HG03045 (cell line): Measurements from ENCODE around the gene C10orf62.

Experiments used
- ATAC-seq: cut with Tn5 transposase; IDR thresholded peaks from one replicate; pipeline ENCODE4 v1.9.1; 2021; ENCODE audit warnings: mild to moderate bottlenecking, moderate library complexity; ENCODE audit not compliant: unreplicated experiment

Gene C10orf62

GRCh38 chr10:97584060-97584797 lies 5.3 kb upstream of the C10orf62 start, which contains the start of gene HOGA1:
TSS of gene HOGA1 (plus strand) at chr10:97584389. CDS start at chr10:97584704, 315 bp downstream.
- no peak for ATAC-seq

- ATAC-seq = no peak
Observed at GRCh38 chr10:97584798-97585438, 4.6 kb upstream of the C10orf62 start.

DNA sequence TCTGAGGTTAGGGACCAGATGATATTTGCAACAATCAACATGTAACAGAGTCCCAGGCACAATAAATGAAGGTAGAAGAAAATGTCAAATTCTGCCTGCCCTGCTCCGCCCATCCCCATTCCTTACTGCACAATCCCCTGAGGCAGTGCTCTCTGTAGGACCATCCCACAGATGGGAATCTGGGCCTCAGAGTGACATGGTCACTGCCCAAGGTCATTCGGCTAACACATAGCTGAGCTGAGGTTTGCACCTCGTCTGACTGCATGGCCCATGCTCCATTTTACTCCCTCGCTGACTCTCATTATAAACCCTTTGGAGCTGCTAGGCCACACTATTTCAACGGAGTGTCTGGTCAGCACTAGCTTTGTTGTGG lies 4.1 kb upstream of the C10orf62 start:
- ATAC-seq = no peak

DNA sequence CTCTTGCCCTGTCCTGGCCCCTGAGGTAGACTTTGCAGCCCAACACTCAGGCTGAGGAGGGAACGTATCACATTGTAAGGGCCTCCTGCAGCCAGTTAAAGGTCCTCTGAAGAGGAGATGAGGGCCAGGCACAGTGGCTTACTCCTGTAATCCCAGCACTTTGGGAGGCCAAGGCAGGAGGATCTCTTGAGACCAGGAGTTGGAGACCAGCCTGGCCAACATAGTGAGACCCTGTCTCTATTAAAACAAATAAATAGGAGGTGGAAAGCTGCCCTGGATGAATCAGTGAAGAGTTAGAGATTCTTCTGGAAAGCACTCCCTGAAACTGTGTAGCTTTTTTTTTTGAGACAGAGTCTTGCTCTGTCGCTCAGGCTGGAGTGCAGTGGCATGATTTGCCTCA lies 2.3 kb upstream of the C10orf62 start:
- ATAC-seq = no peak

GRCh38 chr10:97590082-97590747 lies 694 bp downstream of the C10orf62 start:
- ATAC-seq = no peak

GRCh38 chr10:97590748-97591495 lies 1.4 kb downstream of the C10orf62 start:
- no peak for ATAC-seq

GRCh38 chr10:97593421-97593820 lies 3.9 kb downstream of the C10orf62 start:
- no peak for ATAC-seq

GRCh38 chr10:97596101-97597082 lies 6.9 kb downstream of the C10orf62 start:
- no peak for ATAC-seq

- no peak for ATAC-seq
Observed at GRCh38 chr10:97597778-97598177, 8.3 kb downstream of the C10orf62 start.

DNA sequence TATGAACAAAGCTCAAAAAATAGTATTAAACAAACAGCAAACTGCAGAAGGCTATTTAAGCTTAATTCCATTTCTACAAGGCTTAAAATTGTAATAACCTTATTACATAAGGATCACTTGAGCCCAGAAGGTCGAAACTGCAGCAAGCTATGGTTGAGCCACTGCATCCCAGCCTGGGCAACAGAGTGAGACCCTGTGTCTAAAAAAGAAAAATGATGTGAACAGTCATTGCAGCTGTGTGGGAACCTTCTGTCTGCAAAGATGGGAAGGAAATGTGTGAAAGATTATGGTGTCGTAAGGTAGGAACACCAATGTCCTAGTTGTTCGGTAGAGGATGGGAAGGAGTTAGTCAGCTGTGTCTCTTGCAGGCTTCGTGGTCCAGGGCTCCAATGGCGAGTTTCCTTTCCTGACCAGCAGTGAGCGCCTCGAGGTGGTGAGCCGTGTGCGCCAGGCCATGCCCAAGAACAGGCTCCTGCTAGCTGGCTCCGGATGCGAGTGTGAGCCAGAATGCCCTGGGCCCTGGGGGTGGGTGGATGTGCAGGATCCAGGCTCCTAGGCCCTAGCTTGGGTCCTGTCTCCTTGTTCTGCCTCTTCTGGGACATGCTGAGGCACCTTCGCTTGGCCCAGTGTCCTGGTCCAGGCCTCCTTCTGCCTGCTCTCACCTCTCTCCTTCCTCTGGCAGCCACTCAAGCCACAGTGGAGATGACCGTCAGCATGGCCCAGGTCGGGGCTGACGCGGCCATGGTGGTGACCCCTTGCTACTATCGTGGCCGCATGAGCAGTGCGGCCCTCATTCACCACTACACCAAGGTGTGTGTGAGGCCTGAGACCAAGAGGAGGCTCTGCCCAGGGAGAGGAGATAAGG lies 9.1 kb downstream of the C10orf62 start:
- ATAC-seq = no peak

- ATAC-seq = no peak
Observed at GRCh38 chr10:97599272-97599619, 9.7 kb downstream of the C10orf62 start.

DNA sequence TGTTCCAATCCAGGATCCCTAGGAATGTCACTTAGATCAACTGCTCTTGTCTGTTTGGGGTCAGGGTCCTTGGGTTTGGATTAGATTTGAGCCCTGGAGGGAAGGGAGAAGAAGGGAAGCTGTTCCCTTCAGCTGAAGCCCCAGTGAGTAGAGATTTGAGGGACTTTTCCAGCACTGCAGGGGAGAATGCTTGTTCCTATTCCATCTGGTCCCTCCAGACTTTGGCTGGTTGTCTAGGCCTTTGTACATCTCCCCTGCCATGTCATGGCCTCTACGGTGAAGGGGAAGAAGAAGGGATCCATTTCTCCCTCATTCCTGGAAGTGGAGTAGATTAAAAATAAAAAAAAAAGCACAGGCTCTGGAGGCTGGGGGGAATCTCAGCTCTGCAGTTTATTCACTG lies 11.1 kb downstream of the C10orf62 start:
- ATAC-seq = no peak

DNA sequence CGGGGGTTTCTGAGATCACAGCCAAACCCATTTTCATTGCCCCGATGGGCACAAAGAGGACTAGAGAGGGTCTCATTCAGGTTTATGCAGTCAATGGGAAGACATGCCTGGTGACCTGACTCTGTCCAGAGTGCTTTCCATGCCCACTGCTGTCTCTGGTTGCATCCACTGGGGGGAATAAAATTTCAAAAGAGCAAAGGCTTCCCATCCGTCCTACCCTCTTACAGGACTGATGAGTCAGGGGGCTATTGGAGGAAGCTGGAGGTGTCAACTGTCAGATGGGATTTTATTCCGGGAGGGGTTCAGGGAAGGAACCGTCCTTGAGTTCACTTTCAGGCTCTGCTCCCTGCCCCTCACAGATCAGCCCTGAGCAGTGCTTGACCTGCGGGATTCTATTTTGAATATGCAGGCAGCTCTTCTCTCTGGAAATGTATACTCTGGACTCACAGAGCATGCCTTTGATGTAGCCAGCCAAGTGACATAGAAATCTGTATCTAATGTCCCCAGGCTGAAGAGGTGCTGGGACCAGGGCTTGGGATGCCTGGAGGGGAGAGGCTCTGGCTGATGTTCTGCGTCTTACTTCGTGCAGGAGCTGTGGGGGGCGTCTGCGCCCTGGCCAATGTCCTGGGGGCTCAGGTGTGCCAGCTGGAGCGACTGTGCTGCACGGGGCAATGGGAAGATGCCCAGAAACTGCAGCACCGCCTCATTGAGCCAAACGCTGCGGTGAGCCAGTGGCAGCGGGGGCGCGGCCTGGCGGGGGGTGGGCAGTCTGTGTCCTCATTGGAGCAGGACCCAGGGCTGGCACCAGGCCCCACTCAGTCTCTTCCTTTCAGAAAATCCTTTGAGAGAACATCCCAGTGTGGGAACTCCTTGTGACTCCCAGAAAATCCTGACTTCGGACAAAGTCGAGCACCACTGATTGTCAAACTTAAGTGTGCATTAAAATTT lies 12.0 kb downstream of the C10orf62 start:
- ATAC-seq = no peak

- ATAC-seq = no peak
Observed at GRCh38 chr10:97607095-97607636, 17.6 kb downstream of the C10orf62 start.

GRCh38 chr10:97608991-97609561 lies 19.6 kb downstream of the C10orf62 start:
- no peak for ATAC-seq

- no peak for ATAC-seq
Observed at GRCh38 chr10:97611473-97611872, 22.0 kb downstream of the C10orf62 start.

DNA sequence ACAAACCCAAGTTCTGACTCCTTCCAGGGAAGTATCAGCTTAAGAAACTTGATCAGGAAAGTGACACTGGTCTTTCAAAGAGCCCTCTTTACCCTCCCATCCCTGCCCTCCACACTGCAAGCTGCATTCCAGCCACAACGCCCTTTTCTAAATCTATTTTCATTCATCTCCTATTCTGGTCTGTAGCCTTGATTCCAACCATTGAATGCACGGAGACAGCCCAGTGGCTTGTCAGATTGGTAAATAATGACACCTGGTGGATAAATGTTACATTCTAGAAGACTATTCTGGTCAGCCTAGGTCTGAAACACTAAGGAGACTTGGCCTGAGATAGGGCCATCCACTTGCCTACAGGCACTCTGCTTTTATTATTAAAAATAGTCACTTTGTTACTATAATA lies 22.9 kb downstream of the C10orf62 start:
- no peak for ATAC-seq

DNA sequence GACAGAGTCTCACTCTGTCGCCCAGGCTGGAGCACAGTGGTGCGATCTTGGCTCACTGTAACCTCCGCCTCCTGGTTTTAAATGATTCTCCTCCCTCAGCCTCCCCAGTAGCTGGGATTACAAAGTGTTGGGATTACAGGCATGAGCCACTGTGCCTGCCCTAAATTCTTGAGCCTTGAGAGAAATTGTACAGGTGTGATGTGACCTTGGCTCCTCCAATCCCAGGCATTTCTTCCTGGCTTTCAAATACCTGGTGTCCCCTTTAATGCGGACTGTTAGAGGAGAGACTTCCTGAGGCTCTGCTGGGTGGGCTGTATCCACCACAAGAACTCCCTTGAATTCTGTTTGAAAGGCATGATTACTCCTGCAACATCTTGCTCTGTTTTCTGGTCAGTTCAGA lies 28.8 kb downstream of the C10orf62 start:
- no peak for ATAC-seq
